WTC11 (cell line): ENCODE measurements around the gene GEMIN7.

Experiments used
- NFATC4 ChIP-seq: fragments of 250-450 bp; sonication (Bioruptor Pico); IDR thresholded peaks from 2 replicates; pipeline ENCODE4 v1.9.0; 2021; ENCODE audit warnings: mild to moderate bottlenecking
- TF ChIP-seq, protein P1 (sequence below): fragments of 200-600 bp; IDR thresholded peaks from 2 replicates; pipeline ENCODE4 v1.8.0; 2022; ENCODE audit warnings: antibody characterized with exemption

DNA sequence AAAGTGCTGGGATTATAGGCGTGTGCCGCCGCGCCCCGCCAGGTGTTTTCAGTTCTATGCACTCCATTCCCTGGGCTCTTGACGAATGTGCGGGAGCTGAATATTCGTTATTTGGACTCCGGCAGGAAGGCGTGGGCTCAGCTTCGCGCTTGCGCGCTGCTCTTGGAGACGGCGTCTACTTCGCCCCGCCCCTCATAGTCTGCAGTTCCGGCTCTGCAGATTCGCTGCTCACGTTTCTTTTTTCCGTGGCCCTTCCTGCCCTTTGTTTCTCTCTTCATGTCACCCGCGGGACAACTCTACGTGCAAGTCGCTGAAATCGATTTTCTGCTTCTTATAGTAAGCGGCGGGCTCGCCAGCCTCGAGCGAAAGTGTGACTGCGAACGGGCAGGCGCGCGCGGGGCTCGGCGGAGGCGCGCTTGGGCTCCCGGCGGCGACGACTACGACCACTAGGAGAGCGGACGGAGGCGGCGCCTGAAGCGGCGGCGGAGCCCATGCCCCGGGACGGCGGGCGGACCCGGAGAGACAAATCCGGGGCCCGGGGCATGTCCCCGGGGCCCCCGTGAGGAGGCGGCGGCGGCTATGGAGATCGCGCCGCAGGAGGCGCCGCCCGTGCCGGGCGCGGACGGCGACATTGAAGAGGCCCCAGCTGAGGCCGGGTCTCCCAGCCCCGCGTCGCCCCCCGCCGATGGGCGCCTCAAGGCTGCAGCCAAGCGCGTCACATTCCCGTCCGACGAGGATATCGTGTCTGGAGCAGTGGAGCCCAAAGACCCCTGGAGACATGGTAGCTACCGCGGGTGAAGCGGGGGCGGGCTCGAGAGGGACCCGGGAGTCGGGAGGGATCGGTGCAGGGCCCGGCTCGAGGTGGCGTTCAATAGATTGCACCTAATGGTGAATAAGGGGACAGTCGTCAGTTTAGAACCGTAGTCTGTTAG is 14.0 kb downstream of the GEMIN7 start, which contains the start of gene PPP1R37:
- TF ChIP-seq, protein P1, sequence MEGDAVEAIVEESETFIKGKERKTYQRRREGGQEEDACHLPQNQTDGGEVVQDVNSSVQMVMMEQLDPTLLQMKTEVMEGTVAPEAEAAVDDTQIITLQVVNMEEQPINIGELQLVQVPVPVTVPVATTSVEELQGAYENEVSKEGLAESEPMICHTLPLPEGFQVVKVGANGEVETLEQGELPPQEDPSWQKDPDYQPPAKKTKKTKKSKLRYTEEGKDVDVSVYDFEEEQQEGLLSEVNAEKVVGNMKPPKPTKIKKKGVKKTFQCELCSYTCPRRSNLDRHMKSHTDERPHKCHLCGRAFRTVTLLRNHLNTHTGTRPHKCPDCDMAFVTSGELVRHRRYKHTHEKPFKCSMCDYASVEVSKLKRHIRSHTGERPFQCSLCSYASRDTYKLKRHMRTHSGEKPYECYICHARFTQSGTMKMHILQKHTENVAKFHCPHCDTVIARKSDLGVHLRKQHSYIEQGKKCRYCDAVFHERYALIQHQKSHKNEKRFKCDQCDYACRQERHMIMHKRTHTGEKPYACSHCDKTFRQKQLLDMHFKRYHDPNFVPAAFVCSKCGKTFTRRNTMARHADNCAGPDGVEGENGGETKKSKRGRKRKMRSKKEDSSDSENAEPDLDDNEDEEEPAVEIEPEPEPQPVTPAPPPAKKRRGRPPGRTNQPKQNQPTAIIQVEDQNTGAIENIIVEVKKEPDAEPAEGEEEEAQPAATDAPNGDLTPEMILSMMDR, result no peak
- no peak for TF ChIP-seq NFATC4 (CRISPR knock-in tag)
